NCI-H2029 treated with DMSO at 0.1 percent for 48 hours (cell line): Measurements from ENCODE around the gene NEK5.

ENCODE experiments used
- DNase-seq: peaks from one replicate; lab custom pipeline; 2025; lab: John Stamatoyannopoulos, UW

Gene NEK5

GRCh38 chr13:52010890-52011631, 117.8 kb downstream of the NEK5 start, which contains the start of gene ATP7B:
Gene ATP7B (minus strand): TSS chr13:52011450. CDS start chr13:52011337, 113 bp downstream.
- no peak for DNase-seq

GRCh38 chr13:52009946-52010345, 118.9 kb downstream of the NEK5 start:
- no peak for DNase-seq

GRCh38 chr13:52006523-52007245, 122.2 kb downstream of the NEK5 start:
- no peak for DNase-seq

GRCh38 chr13:52005841-52006522, 122.9 kb downstream of the NEK5 start:
- DNase-seq, result no peak

- no peak for DNase-seq
Observed at GRCh38 chr13:52004511-52005170, 124.2 kb downstream of the NEK5 start.

GRCh38 chr13:52003541-52003940, 125.3 kb downstream of the NEK5 start:
- no peak for DNase-seq

- DNase-seq, result no peak
Observed at GRCh38 chr13:52002361-52002760, 126.5 kb downstream of the NEK5 start.

- DNase-seq, result peak; percentile 20
Observed at GRCh38 chr13:52001120-52001731, 127.6 kb downstream of the NEK5 start.

- no peak for DNase-seq
Observed at GRCh38 chr13:51999921-52000320, 129.0 kb downstream of the NEK5 start.

GRCh38 chr13:51999510-51999911, 129.4 kb downstream of the NEK5 start:
- no peak for DNase-seq

GRCh38 chr13:51998723-51999509, 130.0 kb downstream of the NEK5 start:
- DNase-seq, result no peak

- no peak for DNase-seq
Observed at GRCh38 chr13:51997641-51998330, 131.1 kb downstream of the NEK5 start.

- DNase-seq, result no peak
Observed at GRCh38 chr13:51997186-51997585, 131.7 kb downstream of the NEK5 start.

GRCh38 chr13:51996641-51997040, 132.2 kb downstream of the NEK5 start:
- DNase-seq, result no peak

GRCh38 chr13:51995677-51996551, 133.0 kb downstream of the NEK5 start:
- no peak for DNase-seq

- DNase-seq, result no peak
Observed at GRCh38 chr13:51993713-51994112, 135.2 kb downstream of the NEK5 start.

- DNase-seq, result no peak
Observed at GRCh38 chr13:51988988-51989618, 139.8 kb downstream of the NEK5 start.
